GM12878 (cell line): ENCODE measurements around the gene MYBL2. TPM values are rescaled to one million over a fixed set of nuclear protein-coding genes. Genes with fewer than 3 reads are reported as not detected.

Source experiments
- ATAC-seq: fragments of 200-7000 bp; cut with Tn5 transposase; 3 replicates; pipeline ENCODE4 v1.9.1; 2020; ENCODE audit warnings: mild to moderate bottlenecking, moderate library complexity
- BruUV-seq: library from RNA; stranded (reverse); fragments of 400-500 nt; replicated peaks from 2 replicates; lab custom pipeline; 2021; lab: Mats Ljungman, UMichigan
- CTCF ChIA-PET: fragments of 300-600 bp; sonication (Branson Sonifier 250); formaldehyde crosslinking; extraction: SDS; loops from one replicate; lab custom pipeline; 2021; ENCODE audit warnings: inconsistent platforms; lab: Yijun Ruan, JAX
- POLR2A ChIA-PET: fragments of 350-600 bp; formaldehyde crosslinking; extraction: SDS; loops from one replicate; lab custom pipeline; 2021; ENCODE audit warnings: inconsistent platforms; lab: Charles Lee
- RAD21 ChIA-PET: fragments of 300-600 bp; sonication (Branson Sonifier 250); formaldehyde crosslinking; loops from one replicate; lab custom pipeline; 2023; ENCODE audit warnings: antibody characterized with exemption; ENCODE audit not compliant: unreplicated experiment; lab: Charles Lee
- SMC1A ChIA-PET: fragments of 300-600 bp; sonication (Branson Sonifier 250); formaldehyde crosslinking; loops from one replicate; lab custom pipeline; 2023; ENCODE audit not compliant: unreplicated experiment, uncharacterized antibody; lab: Charles Lee
- DNase-seq: peaks from one replicate; pipeline ENCODE4 v3.0.0-alpha.2; 2011; ENCODE audit warnings: low read depth, low spot score
- FAIRE-seq: peaks from 3 replicates; lab custom pipeline; 2011; peaks lifted over from hg19 to GRCh38; lab: Jason Lieb, UNC
- H2AFZ ChIP-seq: 2 replicates; pipeline ENCODE4 v1.6.0; 2011; ENCODE audit warnings: low read depth, low read length, control low read depth; ENCODE audit not compliant: control insufficient read depth
- H3K27ac ChIP-seq: 2 replicates; pipeline ENCODE4 v1.5.1; 2011; ENCODE audit warnings: control low read depth; ENCODE audit not compliant: control insufficient read depth, insufficient read depth
- H3K27me3 ChIP-seq, 2 experiments: replicated peaks in 1 of 2; 2 replicates each; pipeline versions ENCODE4 v1.6.0 to v1.6.1; 2011; ENCODE audit warnings: low read length in 1 of 2; ENCODE audit not compliant: control insufficient read depth in 2 of 2, insufficient read depth in 2 of 2
- H3K36me3 ChIP-seq, 2 experiments: 2 replicates each; pipeline ENCODE4 v1.5.1; 2011; ENCODE audit warnings: low read length in 1 of 2; ENCODE audit not compliant: control insufficient read depth in 2 of 2, insufficient read depth in 2 of 2
- H3K4me1 ChIP-seq: 2 replicates; pipeline ENCODE4 v1.6.1; 2011; ENCODE audit warnings: mild to moderate bottlenecking, low read length, moderate library complexity, mixed read lengths; ENCODE audit not compliant: control insufficient read depth, insufficient read depth
- H3K4me2 ChIP-seq: 2 replicates; pipeline ENCODE4 v1.6.0; 2011; ENCODE audit warnings: control low read depth; ENCODE audit not compliant: control insufficient read depth, insufficient read depth
- H3K4me3 ChIP-seq: fragments of 200-600 bp; sonication (generic); 2 replicates; pipeline ENCODE4 v1.5.1; 2016
- H3K79me2 ChIP-seq: 2 replicates; pipeline ENCODE4 v1.6.0; 2011; ENCODE audit warnings: low read length; ENCODE audit not compliant: control insufficient read depth, insufficient read depth
- H3K9ac ChIP-seq: 2 replicates; pipeline ENCODE4 v1.8.0; 2011; ENCODE audit warnings: low read length, control low read depth, mixed read lengths; ENCODE audit not compliant: control insufficient read depth, insufficient read depth
- H3K9me3 ChIP-seq: replicated peaks from 3 replicates; pipeline ENCODE4 v1.5.1; 2011; ENCODE audit warnings: mild to moderate bottlenecking, low read length; ENCODE audit not compliant: control insufficient read depth, insufficient read depth
- H4K20me1 ChIP-seq: 2 replicates; pipeline ENCODE4 v1.6.0; 2011; ENCODE audit not compliant: control insufficient read depth, insufficient read depth
- BACH1 ChIP-seq: fragments of 450-650 bp; IDR thresholded peaks from 2 replicates; pipeline ENCODE4 v1.6.1; 2017; ENCODE audit warnings: mild to moderate bottlenecking, borderline replicate concordance
- CREM ChIP-seq: IDR thresholded peaks from 2 replicates; pipeline ENCODE4 v1.6.1; 2014; ENCODE audit warnings: antibody characterized with exemption, low read depth
- ESRRA ChIP-seq: IDR thresholded peaks from 2 replicates; pipeline ENCODE4 v1.6.1; 2012; ENCODE audit warnings: mild to moderate bottlenecking, low read length, improper control_type of control experiment
- GABPA ChIP-seq: IDR thresholded peaks from 2 replicates; pipeline ENCODE4 v1.6.1; 2014; ENCODE audit warnings: antibody characterized with exemption, low read depth, mild to moderate bottlenecking, inconsistent platforms
- HCFC1 ChIP-seq: fragments of 150-350 bp; IDR thresholded peaks from 2 replicates; pipeline ENCODE4 v1.6.1; 2014; ENCODE audit warnings: low read length
- LARP7 ChIP-seq: fragments of 450-650 bp; IDR thresholded peaks from 2 replicates; pipeline ENCODE4 v1.6.1; 2017; ENCODE audit warnings: mild to moderate bottlenecking
- POLR2A ChIP-seq: IDR thresholded peaks from 2 replicates; pipeline ENCODE4 v1.6.1; 2011; ENCODE audit warnings: low read depth, mild to moderate bottlenecking, low read length
- POU2F2 ChIP-seq: IDR thresholded peaks from 3 replicates; pipeline ENCODE4 v1.6.1; 2011; ENCODE audit warnings: low read depth, mild to moderate bottlenecking, low read length, borderline replicate concordance
- RFX5 ChIP-seq: IDR thresholded peaks from 2 replicates; pipeline ENCODE4 v1.6.1; 2011; ENCODE audit warnings: low read depth, low read length, improper control_type of control experiment
- SMC3 ChIP-seq: IDR thresholded peaks from 2 replicates; pipeline ENCODE4 v1.6.1; 2011; ENCODE audit warnings: low read length, improper control_type of control experiment, borderline replicate concordance
- STAT1 ChIP-seq: fragments of 450-650 bp; conservative IDR thresholded peaks from 2 replicates; pipeline ENCODE4 v1.6.1; 2014; ENCODE audit warnings: antibody characterized with exemption, mild to moderate bottlenecking
- TAF1 ChIP-seq: IDR thresholded peaks from 2 replicates; pipeline ENCODE4 v1.6.1; 2011; ENCODE audit warnings: mild to moderate bottlenecking, low read depth, low read length, borderline replicate concordance
- ZZZ3 ChIP-seq: IDR thresholded peaks from 2 replicates; pipeline ENCODE4 v1.6.1; 2011; ENCODE audit warnings: low read depth; ENCODE audit not compliant: control insufficient read depth, insufficient read length
- WGBS: methylation state at CpG from one replicate; pipeline ENCODE4 v1.1.6; 2016; ENCODE audit warnings: low lambda C conversion rate; ENCODE audit not compliant: insufficient replicate concordance, insufficient coverage; ENCODE audit errors: missing lambda C conversion rate; 5-methylcytosine and 5-hydroxymethylcytosine counted together
- in situ Hi-C: fragments of 300-500 bp; cut with MboI; formaldehyde crosslinking; loops from 9 replicates; pipeline ENCODE4 v1.14.3; 2018; ENCODE audit warnings: mixed read lengths
- intact Hi-C: fragments of 100-400 bp; cut with micrococcal nuclease; formaldehyde crosslinking; loops from one replicate; pipeline ENCODE4 v1.14.2; 2022; ENCODE audit not compliant: unreplicated experiment
- polyA plus RNA-seq, 11 experiments: library from polyadenylated mRNA; depleted of rRNA in 4 of 11; unstranded in 6 of 11; stranded (reverse) in 5 of 11; fragments of >200 nt; fragmentation: Nextera tagmentation in 4 of 11; fragmentation: Illumina TruSeq in 1 of 11; extraction: Ambion mirVana in 4 of 11; extraction: Trizol in 1 of 11; gene quantifications; 1 replicate in 1 of 11; 2 replicates in 10 of 11; pipeline versions ENCODE4 v1.2.1 to v1.2.3, GENCODE V29; 2011 to 2016; ENCODE audit warnings: inconsistent platforms in 2 of 11, missing spikeins in 2 of 11, low read depth in 1 of 11
- total RNA-seq, 4 experiments: library from RNA; depleted of rRNA in 3 of 4; stranded (reverse); fragments of >200 nt in 3 of 4; fragmentation: Illumina TruSeq in 1 of 4; extraction: Trizol in 1 of 4; gene quantifications; 2 replicates each; pipeline versions ENCODE4 v1.2.1 to v1.2.3, GENCODE V29; 2013 to 2021
- TF ChIP-seq, protein P1 (sequence below): fragments of 450-650 bp; IDR thresholded peaks from 2 replicates; pipeline ENCODE4 v1.6.1; 2017; ENCODE audit warnings: low read depth, mild to moderate bottlenecking, moderate library complexity
- TF ChIP-seq, protein P2 (sequence below), 3 experiments: IDR thresholded peaks in 2 of 3; conservative IDR thresholded peaks in 1 of 3; 2 replicates each; pipeline ENCODE4 v1.5.1; 2011; ENCODE audit warnings: low read depth in 3 of 3, low read length in 3 of 3, mild to moderate bottlenecking in 3 of 3, control low read depth in 2 of 3, moderate library complexity in 2 of 3, inconsistent platforms in 1 of 3, mixed read lengths in 1 of 3; ENCODE audit not compliant: control insufficient read depth in 2 of 3, insufficient read depth in 1 of 3; ENCODE audit errors: extremely low read depth in 1 of 3

Gene MYBL2
- total and polyA plus RNA-seq, 10 of the 15 experiments (the other 5 are each of a cell fraction or from before 2014, with no cell fraction given), result 4.5 to 213 (median 74.2) TPM

DNA sequence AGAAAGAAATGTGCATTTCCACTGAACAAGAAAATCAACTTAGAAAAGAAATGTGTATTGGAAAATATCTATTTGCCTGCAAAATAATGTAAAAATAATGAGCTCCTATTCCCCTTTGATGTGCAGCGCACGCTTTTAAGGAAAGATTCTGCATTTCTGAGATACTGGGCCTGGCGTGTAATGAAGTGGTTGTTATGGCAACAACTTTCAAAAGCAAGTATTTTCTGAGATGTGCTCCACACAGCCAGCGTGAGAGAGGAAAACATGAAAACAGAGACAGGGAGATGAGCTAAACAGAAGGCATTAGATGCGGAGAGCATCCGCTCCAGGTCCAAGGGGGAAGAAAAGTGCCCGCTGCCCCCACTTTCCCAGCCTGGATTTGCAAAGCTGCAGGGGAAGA, 99.0 kb downstream of the MYBL2 start:
- Histone ChIP-seq H3K4me3 (no peak overlapping the region), H3K27me3 (no peaks in the 10 kb centered on the region), H4K20me1 (no peaks in the 10 kb centered on the region), H3K9ac (no peak overlapping the region), H3K36me3 (no peaks in the 10 kb centered on the region), H3K27ac (no peak overlapping the region), H3K4me1 (no peaks in the 10 kb centered on the region), H3K79me2 (no peaks in the 10 kb centered on the region), H3K4me2 (no peak overlapping the region), H2AFZ (no peak overlapping the region), H3K9me3 (no peaks in the 10 kb centered on the region)
- ChIA-PET POLR2A (no interaction called here), SMC1A (interaction anchor here (0.8 to 1.0 kb wide), 2 partner anchors 10 to 15 kb away, joined by 3 to 4 read pairs; no protein-coding TSS in a partner anchor), RAD21 (no interaction called here), CTCF (interaction anchor here (1.3 kb wide), 1 partner anchor 75 kb away, joined by 3 read pairs; no protein-coding TSS in a partner anchor)
- BruUV-seq, result no TSS peak
- no peak for FAIRE-seq
- TF ChIP-seq SMC3 (no peak), TAF1 (no peak), RFX5 (no peak), CREM (no peak), POU2F2 (no peak), LARP7 (no peak), BACH1 (no peak), ESRRA (no peak), POLR2A (no peak), GABPA (no peak), HCFC1 (no peak), STAT1 (no peak), ZZZ3 (no peak)
- TF ChIP-seq, protein P1, sequence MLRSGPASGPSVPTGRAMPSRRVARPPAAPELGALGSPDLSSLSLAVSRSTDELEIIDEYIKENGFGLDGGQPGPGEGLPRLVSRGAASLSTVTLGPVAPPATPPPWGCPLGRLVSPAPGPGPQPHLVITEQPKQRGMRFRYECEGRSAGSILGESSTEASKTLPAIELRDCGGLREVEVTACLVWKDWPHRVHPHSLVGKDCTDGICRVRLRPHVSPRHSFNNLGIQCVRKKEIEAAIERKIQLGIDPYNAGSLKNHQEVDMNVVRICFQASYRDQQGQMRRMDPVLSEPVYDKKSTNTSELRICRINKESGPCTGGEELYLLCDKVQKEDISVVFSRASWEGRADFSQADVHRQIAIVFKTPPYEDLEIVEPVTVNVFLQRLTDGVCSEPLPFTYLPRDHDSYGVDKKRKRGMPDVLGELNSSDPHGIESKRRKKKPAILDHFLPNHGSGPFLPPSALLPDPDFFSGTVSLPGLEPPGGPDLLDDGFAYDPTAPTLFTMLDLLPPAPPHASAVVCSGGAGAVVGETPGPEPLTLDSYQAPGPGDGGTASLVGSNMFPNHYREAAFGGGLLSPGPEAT, result no peak
- TF ChIP-seq, protein P2, sequence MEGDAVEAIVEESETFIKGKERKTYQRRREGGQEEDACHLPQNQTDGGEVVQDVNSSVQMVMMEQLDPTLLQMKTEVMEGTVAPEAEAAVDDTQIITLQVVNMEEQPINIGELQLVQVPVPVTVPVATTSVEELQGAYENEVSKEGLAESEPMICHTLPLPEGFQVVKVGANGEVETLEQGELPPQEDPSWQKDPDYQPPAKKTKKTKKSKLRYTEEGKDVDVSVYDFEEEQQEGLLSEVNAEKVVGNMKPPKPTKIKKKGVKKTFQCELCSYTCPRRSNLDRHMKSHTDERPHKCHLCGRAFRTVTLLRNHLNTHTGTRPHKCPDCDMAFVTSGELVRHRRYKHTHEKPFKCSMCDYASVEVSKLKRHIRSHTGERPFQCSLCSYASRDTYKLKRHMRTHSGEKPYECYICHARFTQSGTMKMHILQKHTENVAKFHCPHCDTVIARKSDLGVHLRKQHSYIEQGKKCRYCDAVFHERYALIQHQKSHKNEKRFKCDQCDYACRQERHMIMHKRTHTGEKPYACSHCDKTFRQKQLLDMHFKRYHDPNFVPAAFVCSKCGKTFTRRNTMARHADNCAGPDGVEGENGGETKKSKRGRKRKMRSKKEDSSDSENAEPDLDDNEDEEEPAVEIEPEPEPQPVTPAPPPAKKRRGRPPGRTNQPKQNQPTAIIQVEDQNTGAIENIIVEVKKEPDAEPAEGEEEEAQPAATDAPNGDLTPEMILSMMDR (IDR thresholded peaks at IDR 0.05 in 2 of 3, conservative IDR thresholded peaks at IDR 0.05 in 1 of 3; ENCODE audit: control insufficient read depth in 2 of 3, extremely low read depth in 1 of 3, insufficient read depth in 1 of 3, low read depth in 3 of 3, low read length in 3 of 3), result no peak
- WGBS, result 82% methylated on average over 7 of the region's 7 CpGs
- in situ Hi-C loops, result no loop called here
- intact Hi-C loops, result no loop called here
- no peak for DNase-seq
- no peak for ATAC-seq

Other genes starting within 250 kb of the MYBL2 start
- 57.2 and 62.9 TPM in 2 replicates for gene SRSF6, start 209.2 kb upstream of the MYBL2 start, total RNA-seq (2014; rRNA removed)
- 75.9 and 79.8 TPM in 2 replicates for gene SRSF6, start 209.2 kb upstream of the MYBL2 start, total RNA-seq (2014; rRNA removed; fragmentation: Illumina TruSeq; extraction: Trizol)
- 158 and 163 TPM in 2 replicates for gene SRSF6, start 209.2 kb upstream of the MYBL2 start, total RNA-seq (2021)
- 118 and 143 TPM in 2 replicates for gene SRSF6, start 209.2 kb upstream of the MYBL2 start, polyA plus RNA-seq (2011; rRNA removed)
- 134 and 158 TPM in 2 replicates for gene SRSF6, start 209.2 kb upstream of the MYBL2 start, polyA plus RNA-seq (2014; fragmentation: Illumina TruSeq; extraction: Trizol)
- gene SRSF6, start 209.2 kb upstream of the MYBL2 start, polyA plus RNA-seq (2014; fragmentation: Nextera tagmentation; extraction: Ambion mirVana), result 100 to 1,000 TPM; 100 to 191 TPM
- gene SRSF6, start 209.2 kb upstream of the MYBL2 start, polyA plus RNA-seq (2014; rRNA removed), result 86.1 and 94.4 TPM in 2 replicates
- 100 to 1,000 TPM in 1 of 2 experiments, 10 to 100 TPM in 1; 99.7 to 116 TPM for gene SRSF6, start 209.2 kb upstream of the MYBL2 start, polyA plus RNA-seq (2016; fragmentation: Nextera tagmentation; extraction: Ambion mirVana)
- 4.3 and 4.7 TPM in 2 replicates for gene L3MBTL1, start 159.4 kb upstream of the MYBL2 start, total RNA-seq (2014; rRNA removed)
- 3.8 and 4.0 TPM in 2 replicates for gene L3MBTL1, start 159.4 kb upstream of the MYBL2 start, total RNA-seq (2014; rRNA removed; fragmentation: Illumina TruSeq; extraction: Trizol)
- 5.6 and 6.6 TPM in 2 replicates for gene L3MBTL1, start 159.4 kb upstream of the MYBL2 start, total RNA-seq (2021)
- 5.8 and 6.5 TPM in 2 replicates for gene L3MBTL1, start 159.4 kb upstream of the MYBL2 start, polyA plus RNA-seq (2011; rRNA removed)
- 3.5 and 4.0 TPM in 2 replicates for gene L3MBTL1, start 159.4 kb upstream of the MYBL2 start, polyA plus RNA-seq (2014; fragmentation: Illumina TruSeq; extraction: Trizol)
- gene L3MBTL1, start 159.4 kb upstream of the MYBL2 start, polyA plus RNA-seq (2014; fragmentation: Nextera tagmentation; extraction: Ambion mirVana), result under 1 TPM; 0.56 to 0.77 TPM
- 5.4 and 6.0 TPM in 2 replicates for gene L3MBTL1, start 159.4 kb upstream of the MYBL2 start, polyA plus RNA-seq (2014; rRNA removed)
- 1 to 10 TPM; 2.7 to 3.9 TPM for gene L3MBTL1, start 159.4 kb upstream of the MYBL2 start, polyA plus RNA-seq (2016; fragmentation: Nextera tagmentation; extraction: Ambion mirVana)
- gene SGK2, start 108.1 kb upstream of the MYBL2 start, total RNA-seq (2014; rRNA removed), result 0.11 and 0.96 TPM in 2 replicates
- 0.13 and 0.23 TPM in 2 replicates for gene SGK2, start 108.1 kb upstream of the MYBL2 start, total RNA-seq (2014; rRNA removed; fragmentation: Illumina TruSeq; extraction: Trizol)
- 0.31 TPM in 1 of 2 replicates, not detected in the other for gene SGK2, start 108.1 kb upstream of the MYBL2 start, total RNA-seq (2021)
- 0.43 and 0.48 TPM in 2 replicates for gene SGK2, start 108.1 kb upstream of the MYBL2 start, polyA plus RNA-seq (2011; rRNA removed)
- gene SGK2, start 108.1 kb upstream of the MYBL2 start, polyA plus RNA-seq (2014; fragmentation: Illumina TruSeq; extraction: Trizol), result 0.22 TPM in 1 of 2 replicates, not detected in the other
- gene SGK2, start 108.1 kb upstream of the MYBL2 start, polyA plus RNA-seq (2014; fragmentation: Nextera tagmentation; extraction: Ambion mirVana), result under 1 TPM in 1 of 2 experiments, not detected in 1; 0.04 TPM
- 0.10 and 0.49 TPM in 2 replicates for gene SGK2, start 108.1 kb upstream of the MYBL2 start, polyA plus RNA-seq (2014; rRNA removed)
- not detected for gene SGK2, start 108.1 kb upstream of the MYBL2 start, polyA plus RNA-seq (2016; fragmentation: Nextera tagmentation; extraction: Ambion mirVana)
- gene IFT52, start 76.2 kb upstream of the MYBL2 start, total RNA-seq (2014; rRNA removed), result 22.5 and 22.7 TPM in 2 replicates
- 23.3 and 26.0 TPM in 2 replicates for gene IFT52, start 76.2 kb upstream of the MYBL2 start, total RNA-seq (2014; rRNA removed; fragmentation: Illumina TruSeq; extraction: Trizol)
- 21.2 and 21.9 TPM in 2 replicates for gene IFT52, start 76.2 kb upstream of the MYBL2 start, total RNA-seq (2021)
- 27.0 and 28.6 TPM in 2 replicates for gene IFT52, start 76.2 kb upstream of the MYBL2 start, polyA plus RNA-seq (2011; rRNA removed)
- 25.3 and 27.0 TPM in 2 replicates for gene IFT52, start 76.2 kb upstream of the MYBL2 start, polyA plus RNA-seq (2014; fragmentation: Illumina TruSeq; extraction: Trizol)
- gene IFT52, start 76.2 kb upstream of the MYBL2 start, polyA plus RNA-seq (2014; fragmentation: Nextera tagmentation; extraction: Ambion mirVana), result 10 to 100 TPM; 26.7 to 28.2 TPM
- 17.4 and 18.1 TPM in 2 replicates for gene IFT52, start 76.2 kb upstream of the MYBL2 start, polyA plus RNA-seq (2014; rRNA removed)
- 10 to 100 TPM; 30.4 to 30.5 TPM for gene IFT52, start 76.2 kb upstream of the MYBL2 start, polyA plus RNA-seq (2016; fragmentation: Nextera tagmentation; extraction: Ambion mirVana)
- 1.5 and 2.1 TPM in 2 replicates for gene GTSF1L, start 59.9 kb downstream of the MYBL2 start, total RNA-seq (2014; rRNA removed)
- gene GTSF1L, start 59.9 kb downstream of the MYBL2 start, total RNA-seq (2014; rRNA removed; fragmentation: Illumina TruSeq; extraction: Trizol), result 1.4 TPM in 2 replicates
- 0.97 and 0.98 TPM in 2 replicates for gene GTSF1L, start 59.9 kb downstream of the MYBL2 start, total RNA-seq (2021)
- 0.82 and 0.95 TPM in 2 replicates for gene GTSF1L, start 59.9 kb downstream of the MYBL2 start, polyA plus RNA-seq (2011; rRNA removed)
- gene GTSF1L, start 59.9 kb downstream of the MYBL2 start, polyA plus RNA-seq (2014; fragmentation: Illumina TruSeq; extraction: Trizol), result 0.62 and 2.4 TPM in 2 replicates
- gene GTSF1L, start 59.9 kb downstream of the MYBL2 start, polyA plus RNA-seq (2014; fragmentation: Nextera tagmentation; extraction: Ambion mirVana), result 1 to 10 TPM; 1.2 to 1.3 TPM
- 1.4 and 1.7 TPM in 2 replicates for gene GTSF1L, start 59.9 kb downstream of the MYBL2 start, polyA plus RNA-seq (2014; rRNA removed)
- gene GTSF1L, start 59.9 kb downstream of the MYBL2 start, polyA plus RNA-seq (2016; fragmentation: Nextera tagmentation; extraction: Ambion mirVana), result under 1 TPM; 0.56 to 1.00 TPM
- 8.0 and 8.5 TPM in 2 replicates for gene TOX2, start 247.7 kb downstream of the MYBL2 start, total RNA-seq (2014; rRNA removed)
- 3.1 and 3.9 TPM in 2 replicates for gene TOX2, start 247.7 kb downstream of the MYBL2 start, total RNA-seq (2014; rRNA removed; fragmentation: Illumina TruSeq; extraction: Trizol)
- gene TOX2, start 247.7 kb downstream of the MYBL2 start, total RNA-seq (2021), result 40.5 and 40.6 TPM in 2 replicates
- 4.7 and 6.8 TPM in 2 replicates for gene TOX2, start 247.7 kb downstream of the MYBL2 start, polyA plus RNA-seq (2011; rRNA removed)
- 6.5 and 14.9 TPM in 2 replicates for gene TOX2, start 247.7 kb downstream of the MYBL2 start, polyA plus RNA-seq (2014; fragmentation: Illumina TruSeq; extraction: Trizol)
- gene TOX2, start 247.7 kb downstream of the MYBL2 start, polyA plus RNA-seq (2014; fragmentation: Nextera tagmentation; extraction: Ambion mirVana), result 1 to 10 TPM; 2.6 to 6.2 TPM
- gene TOX2, start 247.7 kb downstream of the MYBL2 start, polyA plus RNA-seq (2014; rRNA removed), result 16.5 and 21.9 TPM in 2 replicates
- 10 to 100 TPM in 1 of 2 experiments, 1 to 10 TPM in 1; 7.3 to 23.8 TPM for gene TOX2, start 247.7 kb downstream of the MYBL2 start, polyA plus RNA-seq (2016; fragmentation: Nextera tagmentation; extraction: Ambion mirVana)